Esophagus (tissue), 2 donors: ENCODE measurements around the gene HES7. TPM values are rescaled to one million over a fixed set of nuclear protein-coding genes. Genes with fewer than 3 reads are reported as not detected.
"Not testable (repeated sequence)": the region's sequence is repeated elsewhere in the genome, so short reads cannot be mapped to it uniquely, and the experiment has no call there.

ENCODE experiments used
- H3K27ac ChIP-seq, 2 donors: one replicate each; pipeline ENCODE4 v1.5.1; 2013; ENCODE audit warnings: low read depth in 2 of 2, mild to moderate bottlenecking in 2 of 2, inconsistent platforms in 1 of 2, low read length in 1 of 2, moderate library complexity in 1 of 2
- H3K27me3 ChIP-seq, 2 donors: one replicate each; pipeline ENCODE4 v1.6.1; 2013; ENCODE audit warnings: low read length in 2 of 2, control low read depth in 1 of 2, mild to moderate bottlenecking in 1 of 2; ENCODE audit not compliant: insufficient read depth in 2 of 2, control insufficient read depth in 1 of 2
- H3K36me3 ChIP-seq, 2 donors: one replicate each; pipeline ENCODE4 v1.6.1; 2013; ENCODE audit warnings: low read length in 1 of 2; ENCODE audit not compliant: control insufficient read depth in 2 of 2, insufficient read depth in 2 of 2
- H3K4me1 ChIP-seq, 2 donors: one replicate each; pipeline ENCODE4 v1.6.1; 2013; ENCODE audit warnings: low read length in 1 of 2; ENCODE audit not compliant: control insufficient read depth in 2 of 2, insufficient read depth in 2 of 2
- H3K4me3 ChIP-seq, 2 donors: one replicate each; pipeline ENCODE4 v1.5.1; 2013; ENCODE audit warnings: low read length in 2 of 2, mild to moderate bottlenecking in 2 of 2, low read depth in 1 of 2, moderate library complexity in 1 of 2
- H3K9me3 ChIP-seq, 2 donors: one replicate each; pipeline ENCODE4 v1.6.1; 2013; ENCODE audit warnings: mild to moderate bottlenecking in 2 of 2, low read depth in 1 of 2, low read length in 1 of 2, moderate library complexity in 1 of 2; ENCODE audit not compliant: control insufficient read depth in 2 of 2, insufficient read depth in 1 of 2
- WGBS, 2 donors: extraction: QIAGEN DNeasy Blood & Tissue Kit; methylation state at CpG; one replicate each; pipeline ENCODE4 v1.1.7; 2013; 5-methylcytosine and 5-hydroxymethylcytosine counted together
- polyA plus RNA-seq, 2 donors: library from polyadenylated mRNA; stranded (reverse); fragments of 200-250 nt; gene quantifications; one replicate each; pipeline ENCODE4 v1.2.3, GENCODE V29; 2013
- donor health status: healthy with polysubstance abuse.
- donor health status: Bipolar disorder and iron deficiency.

HES7 gene
- polyA plus RNA-seq, 2 donors: 0.15 to 0.24 TPM

GRCh38 chr17:8077939-8078338 lies 46.0 kb downstream of the HES7 start:
- H3K9me3 ChIP-seq, H3K4me3 ChIP-seq, H3K27ac ChIP-seq, H3K27me3 ChIP-seq, H3K36me3 ChIP-seq, H3K4me1 ChIP-seq: not testable (repeated sequence)
- 83 to 87% methylated on average over 5 of the region's 5 CpGs for WGBS, 2 donors

- WGBS, 2 donors: 88% methylated on average over 13 of the region's 13 CpGs
- H3K36me3 ChIP-seq: no peaks in the 10 kb centered on the region
- peaks cover 0 to 7% of the 10 kb centered on the region in 2 donors for H3K27me3 ChIP-seq
- H3K4me3 ChIP-seq: no peak overlapping the region
- H3K9me3 ChIP-seq: no peaks in the 10 kb centered on the region
- H3K4me1 ChIP-seq: peaks cover 3 to 12% of the 10 kb centered on the region in 2 donors
- H3K27ac ChIP-seq: no peak overlapping the region
Observed at GRCh38 chr17:8076502-8077266, 47.2 kb downstream of the HES7 start.

GRCh38 chr17:8075574-8076342 lies 48.1 kb downstream of the HES7 start:
- peaks cover 0 to 7% of the 10 kb centered on the region in 2 donors for H3K27me3 ChIP-seq
- no peaks in the 10 kb centered on the region for H3K9me3 ChIP-seq
- 89 to 93% methylated on average over 14 of the region's 14 CpGs for WGBS, 2 donors
- no peak overlapping the region for H3K4me3 ChIP-seq
- H3K27ac ChIP-seq: no peak overlapping the region
- H3K4me1 ChIP-seq: peaks cover 3 to 12% of the 10 kb centered on the region in 2 donors
- H3K36me3 ChIP-seq: no peaks in the 10 kb centered on the region

- no peaks in the 10 kb centered on the region for H3K9me3 ChIP-seq
- peaks cover 0 to 7% of the 10 kb centered on the region in 2 donors for H3K27me3 ChIP-seq
- peaks cover 3 to 10% of the 10 kb centered on the region in 2 donors for H3K4me1 ChIP-seq
- WGBS, 2 donors: 84% methylated on average over 3 of the region's 3 CpGs
- no peak overlapping the region for H3K27ac ChIP-seq
- no peak overlapping the region for H3K4me3 ChIP-seq
- H3K36me3 ChIP-seq: no peaks in the 10 kb centered on the region
Observed at GRCh38 chr17:8075081-8075480, 48.8 kb downstream of the HES7 start.

DNA sequence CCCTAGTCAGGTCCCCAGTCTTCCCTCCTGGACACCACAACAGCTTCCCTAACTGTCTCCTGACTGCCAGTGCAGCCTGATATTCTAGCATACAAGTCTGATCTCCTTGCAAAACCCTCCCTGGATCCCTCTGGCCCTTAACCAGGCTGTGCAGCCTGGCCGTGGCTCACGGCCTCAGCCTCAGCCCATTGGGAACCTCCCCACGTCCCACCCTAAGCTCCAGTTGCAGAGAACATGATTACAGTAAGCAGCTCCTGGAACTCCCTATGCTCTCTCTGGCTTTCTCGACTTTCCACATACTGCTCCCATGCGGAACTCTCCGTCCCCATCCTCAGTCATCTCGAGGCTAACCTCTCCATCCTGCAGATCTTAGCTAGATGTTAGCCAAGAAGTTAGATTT lies 49.4 kb downstream of the HES7 start:
- Histone ChIP-seq H3K27me3 (peaks cover 0 to 7% of the 10 kb centered on the region in 2 donors), H3K36me3 (no peaks in the 10 kb centered on the region), H3K4me3 (no peak overlapping the region), H3K9me3 (no peaks in the 10 kb centered on the region), H3K4me1 (peaks cover 3 to 11% of the 10 kb centered on the region in 2 donors), H3K27ac (no peak overlapping the region)
- 56 to 59% methylated on average over 7 of the region's 7 CpGs for WGBS, 2 donors

DNA sequence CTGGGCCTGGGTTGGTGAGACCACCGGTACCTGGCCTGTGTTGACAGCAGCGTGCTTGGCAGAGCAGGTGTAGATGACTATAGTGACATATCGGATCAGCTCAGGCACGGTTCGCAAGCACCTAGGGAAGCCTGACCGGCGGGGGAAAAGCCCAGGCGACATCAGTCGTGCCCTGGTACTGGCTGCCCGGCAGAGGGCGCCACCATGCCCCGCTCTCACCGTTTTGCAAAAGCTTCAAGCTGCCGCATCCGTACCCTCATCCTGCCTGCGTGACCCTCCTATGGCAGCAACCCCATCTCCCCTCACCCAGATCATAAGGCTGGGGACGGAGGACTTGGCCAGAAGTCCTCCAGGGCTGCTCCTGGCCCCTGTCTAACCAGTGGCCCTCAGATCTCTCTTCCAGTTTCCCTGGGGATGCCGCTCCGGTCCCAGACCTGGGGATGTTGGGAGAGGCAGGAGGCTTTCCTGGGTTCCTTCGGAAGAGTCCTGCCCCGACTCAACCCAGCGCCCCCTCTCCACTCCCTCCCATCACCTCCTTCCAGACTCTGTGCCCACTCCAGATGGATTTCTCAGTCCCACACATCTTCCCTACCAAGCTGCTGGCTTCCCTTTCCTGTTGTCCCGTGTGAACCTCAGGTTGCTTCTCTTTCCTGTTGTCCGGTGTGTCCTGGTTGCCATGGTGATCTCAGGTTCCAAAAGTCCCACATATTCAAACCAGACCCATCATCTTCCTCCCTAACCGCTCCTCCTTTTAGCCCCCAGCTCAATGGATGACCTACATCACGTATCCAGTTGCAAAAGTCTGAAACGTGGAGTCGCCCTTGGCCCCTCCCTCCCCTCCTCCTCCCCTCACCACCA lies 50.0 kb downstream of the HES7 start:
- 4 to 6% methylated on average over 28 of the region's 28 CpGs for WGBS, 2 donors
- H3K4me3 ChIP-seq: peak overlapping the region in 1 of 2 donors; percentile 23

DNA sequence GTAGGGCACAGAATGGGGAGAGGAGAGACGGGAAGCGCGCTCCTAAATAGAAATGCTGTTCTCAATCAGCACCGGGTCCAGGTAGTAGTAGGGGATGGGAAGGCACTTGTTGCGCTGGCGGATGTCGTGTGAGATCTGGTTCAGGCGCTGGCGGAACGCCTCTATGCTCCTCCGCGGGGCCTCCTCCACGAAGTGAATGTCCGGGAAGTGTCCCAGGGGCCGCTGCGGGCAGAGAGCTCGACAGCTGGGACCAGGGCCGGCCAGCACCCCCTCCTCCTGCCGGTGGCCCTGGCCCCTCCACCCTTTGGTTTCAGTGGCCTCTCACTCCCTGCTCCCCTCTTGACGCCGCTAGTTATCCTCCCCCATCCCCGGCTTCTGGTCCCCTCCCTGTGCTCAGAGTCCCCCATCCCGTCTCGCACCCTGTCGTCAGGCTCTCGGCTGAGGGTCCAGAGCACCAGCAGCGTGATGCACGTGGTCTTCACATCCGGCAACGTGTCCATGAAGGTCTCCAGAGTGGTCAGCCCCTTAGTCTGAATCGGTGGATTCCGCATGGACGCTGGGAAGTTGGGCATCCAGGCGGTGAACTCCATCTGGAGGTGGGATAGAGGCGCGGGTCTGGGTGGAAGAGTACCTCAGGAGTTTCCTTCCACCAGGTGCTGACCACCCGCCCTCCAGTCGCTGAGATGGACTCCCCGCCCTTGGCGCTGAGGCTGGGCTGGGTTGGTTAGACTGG lies 51.0 kb downstream of the HES7 start:
- no peaks in the 10 kb centered on the region for H3K36me3 ChIP-seq
- peaks cover 0 to 7% of the 10 kb centered on the region in 2 donors for H3K27me3 ChIP-seq
- H3K4me3 ChIP-seq: peak overlapping the region; percentile 18 to 23
- H3K4me1 ChIP-seq: peaks cover 9 to 15% of the 10 kb centered on the region in 2 donors
- 4 to 5% methylated on average over 35 to 40 of the region's 40 CpGs for WGBS, 2 donors
- no peak overlapping the region for H3K27ac ChIP-seq
- H3K9me3 ChIP-seq: no peaks in the 10 kb centered on the region

More for the DNA sequence above, 50.0 kb downstream of the HES7 start:
- Histone ChIP-seq H3K9me3 (no peaks in the 10 kb centered on the region), H3K27me3 (peaks cover 0 to 7% of the 10 kb centered on the region in 2 donors), H3K27ac (peak overlapping the region in 1 of 2 donors; percentile 24), H3K4me1 (peaks cover 8 to 13% of the 10 kb centered on the region in 2 donors), H3K36me3 (no peaks in the 10 kb centered on the region)

GRCh38 chr17:8072341-8072728 lies 51.6 kb downstream of the HES7 start:
- Histone ChIP-seq H3K36me3 (no peaks in the 10 kb centered on the region), H3K4me1 (peaks cover 9 to 18% of the 10 kb centered on the region in 2 donors), H3K9me3 (no peaks in the 10 kb centered on the region), H3K27me3 (peaks cover 0 to 7% of the 10 kb centered on the region in 2 donors), H3K4me3 (peak overlapping the region in 1 of 2 donors; percentile 23), H3K27ac (no peak overlapping the region)
- WGBS, 2 donors: 8 to 10% methylated on average over 28 of the region's 28 CpGs

- Histone ChIP-seq H3K36me3 (no peaks in the 10 kb centered on the region), H3K4me1 (peaks cover 9 to 23% of the 10 kb centered on the region in 2 donors), H3K27ac (no peak overlapping the region), H3K4me3 (no peak overlapping the region), H3K9me3 (no peaks in the 10 kb centered on the region), H3K27me3 (peaks cover 0 to 6% of the 10 kb centered on the region in 2 donors)
- WGBS, 2 donors: 88 to 92% methylated on average over 12 of the region's 12 CpGs
Observed at GRCh38 chr17:8071496-8071895, 52.4 kb downstream of the HES7 start.
